DMS79 treated with DMSO at 0.1 percent for 48 hours (cell line): Measurements from ENCODE around the gene RBFOX2.

Experiments used
- DNase-seq: peaks from one replicate; lab custom pipeline; 2025; lab: John Stamatoyannopoulos, UW

RBFOX2 gene

GRCh38 chr22:35862697-35863096, 165.9 kb downstream of the RBFOX2 start:
- DNase-seq: no peak

- DNase-seq: no peak
Measured at GRCh38 chr22:35861451-35861850, 167.2 kb downstream of the RBFOX2 start.

GRCh38 chr22:35860837-35861236, 167.8 kb downstream of the RBFOX2 start:
- no peak for DNase-seq

GRCh38 chr22:35860087-35860733, 168.4 kb downstream of the RBFOX2 start:
- no peak for DNase-seq

GRCh38 chr22:35854334-35854733, 174.3 kb downstream of the RBFOX2 start:
- no peak for DNase-seq

GRCh38 chr22:35852076-35852475, 176.5 kb downstream of the RBFOX2 start:
- DNase-seq: no peak

- no peak for DNase-seq
Measured at GRCh38 chr22:35850831-35851230, 177.8 kb downstream of the RBFOX2 start.

GRCh38 chr22:35846804-35847203, 181.8 kb downstream of the RBFOX2 start:
- DNase-seq: no peak

- DNase-seq: no peak
Measured at GRCh38 chr22:35844886-35845285, 183.7 kb downstream of the RBFOX2 start.

- no peak for DNase-seq
Measured at GRCh38 chr22:35842954-35843353, 185.7 kb downstream of the RBFOX2 start.

- no peak for DNase-seq
Measured at GRCh38 chr22:35842519-35842913, 186.1 kb downstream of the RBFOX2 start.

GRCh38 chr22:35841907-35842518, 186.6 kb downstream of the RBFOX2 start:
- no peak for DNase-seq

GRCh38 chr22:35840302-35840739, 188.3 kb downstream of the RBFOX2 start:
- DNase-seq: peak; percentile 68

GRCh38 chr22:35839841-35840301, 188.8 kb downstream of the RBFOX2 start:
- no peak for DNase-seq

GRCh38 chr22:35838855-35839576, 189.6 kb downstream of the RBFOX2 start:
- DNase-seq: peak; percentile 38

- DNase-seq: peak; percentile 19
Measured at GRCh38 chr22:35837101-35837727, 191.4 kb downstream of the RBFOX2 start.

GRCh38 chr22:35835998-35836691, 192.5 kb downstream of the RBFOX2 start:
- DNase-seq: peak; percentile 72

GRCh38 chr22:35835267-35835997, 193.2 kb downstream of the RBFOX2 start:
- no peak for DNase-seq

- DNase-seq: no peak
Measured at GRCh38 chr22:35834061-35834460, 194.6 kb downstream of the RBFOX2 start.

GRCh38 chr22:35830305-35830704, 198.3 kb downstream of the RBFOX2 start:
- no peak for DNase-seq

- no peak for DNase-seq
Measured at GRCh38 chr22:35824256-35824655, 204.4 kb downstream of the RBFOX2 start.
